BE2C (cell line): ENCODE results near the gene USH2A.
"Not testable (repeated sequence)": the region's sequence is repeated elsewhere in the genome, so short reads cannot be mapped to it uniquely, and the experiment has no call there.

Experiments
- DNase-seq: peaks from one replicate; pipeline ENCODE4 v3.0.0-alpha.2; 2020
- H3K27me3 ChIP-seq: fragments of 250-450 bp; sonication (Bioruptor Pico); 2 replicates; pipeline ENCODE4 v1.5.1; 2020; ENCODE audit warnings: mild to moderate bottlenecking
- H3K36me3 ChIP-seq: fragments of 250-450 bp; sonication (Bioruptor Pico); 2 replicates; pipeline ENCODE4 v1.5.1; 2020; ENCODE audit warnings: mild to moderate bottlenecking
- H3K4me1 ChIP-seq: fragments of 250-450 bp; sonication (Bioruptor Pico); 2 replicates; pipeline ENCODE4 v1.5.1; 2020
- H3K4me3 ChIP-seq: 2 replicates; pipeline ENCODE4 v1.5.1; 2011; ENCODE audit warnings: low read depth, low read length
- H3K9me3 ChIP-seq: fragments of 250-450 bp; sonication (Bioruptor Pico); 2 replicates; pipeline ENCODE4 v1.5.1; 2020
- CTCF ChIP-seq: IDR thresholded peaks from 2 replicates; pipeline ENCODE4 v1.5.1; 2012; ENCODE audit warnings: mild to moderate bottlenecking, low read depth, low read length

Gene USH2A

GRCh38 chr1:216169351-216169750 is 253.9 kb downstream of the USH2A start:
- Histone ChIP-seq H3K27me3 (no peaks in the 10 kb centered on the region), H3K4me1 (no peaks in the 10 kb centered on the region), H3K4me3 (no peak overlapping the region), H3K9me3 (no peaks in the 10 kb centered on the region), H3K36me3 (no peaks in the 10 kb centered on the region)
- no peak for DNase-seq
- no peak for TF ChIP-seq CTCF

GRCh38 chr1:216168546-216168945 is 254.7 kb downstream of the USH2A start:
- no peak for TF ChIP-seq CTCF
- H3K27me3 ChIP-seq: no peaks in the 10 kb centered on the region
- H3K4me3 ChIP-seq: no peak overlapping the region
- no peaks in the 10 kb centered on the region for H3K4me1 ChIP-seq
- no peaks in the 10 kb centered on the region for H3K36me3 ChIP-seq
- H3K9me3 ChIP-seq: no peaks in the 10 kb centered on the region
- DNase-seq: no peak

DNA sequence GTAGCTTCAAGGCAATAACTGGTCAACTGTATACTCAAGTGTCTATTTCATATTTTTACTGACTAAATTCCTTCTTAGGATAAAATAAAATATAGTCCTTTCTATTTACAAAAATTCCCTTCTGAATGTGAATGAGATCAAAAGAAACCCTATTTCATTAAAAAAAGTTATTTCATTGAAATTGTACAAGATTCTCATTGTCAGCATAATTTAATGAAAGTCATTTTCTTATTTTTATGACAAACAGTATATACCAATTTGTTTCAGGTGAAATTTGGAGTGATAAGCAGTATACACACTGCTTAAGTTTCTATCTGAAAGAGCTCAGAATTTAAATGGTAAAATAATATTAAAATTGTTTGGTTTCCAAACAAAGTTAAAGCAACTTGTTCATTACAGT is 269.2 kb downstream of the USH2A start:
- no peak for DNase-seq
- TF ChIP-seq CTCF: no peak
- no peak overlapping the region for H3K4me3 ChIP-seq
- H3K9me3 ChIP-seq: no peaks in the 10 kb centered on the region
- no peaks in the 10 kb centered on the region for H3K36me3 ChIP-seq
- H3K27me3 ChIP-seq: no peaks in the 10 kb centered on the region
- no peaks in the 10 kb centered on the region for H3K4me1 ChIP-seq

DNA sequence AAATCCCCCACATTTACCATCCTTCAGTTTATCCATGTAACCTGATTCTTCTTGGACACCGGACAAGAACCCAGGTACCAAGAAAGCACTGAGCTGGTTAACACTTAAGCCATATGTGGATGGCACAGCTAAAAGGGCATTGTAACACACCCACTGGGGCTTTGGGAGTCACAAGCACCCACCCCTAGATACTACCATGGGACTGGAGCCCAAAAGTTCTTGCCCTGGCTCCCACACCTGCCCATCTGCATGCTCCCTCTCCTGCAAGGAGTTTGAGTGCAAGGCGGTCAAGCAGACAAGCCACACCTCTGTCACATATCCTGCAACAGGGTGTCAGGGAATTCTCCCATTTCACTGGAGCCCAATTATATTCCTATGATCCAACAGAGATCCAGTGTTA is 270.1 kb downstream of the USH2A start:
- Histone ChIP-seq H3K27me3 (no peaks in the 10 kb centered on the region), H3K36me3 (no peaks in the 10 kb centered on the region), H3K9me3 (no peaks in the 10 kb centered on the region), H3K4me3 (no peak overlapping the region), H3K4me1 (no peaks in the 10 kb centered on the region)
- TF ChIP-seq CTCF: no peak
- no peak for DNase-seq

DNA sequence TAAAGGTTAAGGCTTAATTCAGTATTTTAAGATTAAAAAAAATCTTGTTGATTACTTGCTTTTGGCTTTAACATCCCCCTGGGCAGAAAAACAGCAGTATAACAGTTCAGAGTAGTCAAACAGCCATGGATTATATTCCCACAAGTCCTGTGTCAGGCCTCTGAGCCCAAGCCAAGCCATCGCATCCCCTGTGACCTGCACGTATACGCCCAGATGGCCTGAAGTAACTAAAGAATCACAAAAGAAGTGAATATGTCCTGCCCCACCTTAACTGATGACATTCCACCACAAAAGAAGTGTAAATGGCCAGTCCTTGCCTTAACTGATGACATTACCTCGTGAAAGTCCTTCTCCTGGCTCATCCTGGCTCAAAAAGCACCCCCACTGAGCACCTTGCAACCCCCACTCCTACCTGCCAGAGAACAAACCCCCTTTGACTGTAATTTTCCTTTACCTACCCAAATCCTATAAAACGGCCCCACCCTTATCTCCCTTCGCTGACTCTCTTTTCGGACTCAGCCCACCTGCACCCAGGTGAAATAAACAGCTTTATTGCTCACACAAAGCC is 277.7 kb downstream of the USH2A start:
- H3K4me3 ChIP-seq: not testable (repeated sequence)

GRCh38 chr1:216144661-216145450 is 278.4 kb downstream of the USH2A start:
- Histone ChIP-seq H3K4me1 (no peaks in the 10 kb centered on the region; the same call in 1 of the 2 replicates), H3K4me3 (no peak overlapping the region), H3K27me3 (no peaks in the 10 kb centered on the region), H3K36me3 (no peaks in the 10 kb centered on the region), H3K9me3 (no peaks in the 10 kb centered on the region)
- DNase-seq: no peak
- TF ChIP-seq CTCF: no peak

More for the DNA sequence above, 277.7 kb downstream of the USH2A start:
- not testable (repeated sequence) for H3K27me3 ChIP-seq, H3K36me3 ChIP-seq, H3K9me3 ChIP-seq, DNase-seq, H3K4me1 ChIP-seq
